ENCODE measurements around the gene PADI1.

DNA sequence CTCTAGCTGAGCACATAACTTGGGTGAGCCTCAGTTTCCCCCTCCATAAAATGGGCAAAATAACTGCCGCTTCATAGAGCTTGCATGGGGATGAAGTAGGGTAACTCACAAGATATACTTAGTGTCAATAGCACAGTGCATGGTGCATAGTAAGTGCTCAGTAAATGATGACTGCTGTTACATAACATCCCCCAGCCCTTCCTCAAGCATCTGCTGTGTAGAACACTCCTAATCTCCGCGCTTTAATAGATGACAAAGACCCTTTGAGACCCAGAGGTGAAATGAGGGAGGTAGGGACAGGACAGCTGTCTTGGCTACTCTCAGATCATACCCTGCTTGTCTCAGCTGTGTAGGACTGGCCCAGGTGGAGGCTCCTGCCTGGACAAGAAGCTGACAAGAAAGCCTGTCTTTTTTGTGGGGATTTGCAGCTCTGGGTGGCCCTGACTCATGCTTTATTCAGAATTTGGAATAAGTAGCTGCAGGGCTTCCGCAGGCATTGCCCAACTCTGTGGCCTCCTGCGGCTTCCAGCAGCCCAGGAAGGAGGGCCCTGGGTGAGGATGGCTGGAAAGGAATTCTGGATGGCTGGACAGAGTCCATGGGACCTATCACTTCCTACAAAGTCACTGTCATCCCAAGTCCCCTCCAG lies 82.3 kb downstream of the PADI1 start:
- TF ChIP-seq, protein P1, sequence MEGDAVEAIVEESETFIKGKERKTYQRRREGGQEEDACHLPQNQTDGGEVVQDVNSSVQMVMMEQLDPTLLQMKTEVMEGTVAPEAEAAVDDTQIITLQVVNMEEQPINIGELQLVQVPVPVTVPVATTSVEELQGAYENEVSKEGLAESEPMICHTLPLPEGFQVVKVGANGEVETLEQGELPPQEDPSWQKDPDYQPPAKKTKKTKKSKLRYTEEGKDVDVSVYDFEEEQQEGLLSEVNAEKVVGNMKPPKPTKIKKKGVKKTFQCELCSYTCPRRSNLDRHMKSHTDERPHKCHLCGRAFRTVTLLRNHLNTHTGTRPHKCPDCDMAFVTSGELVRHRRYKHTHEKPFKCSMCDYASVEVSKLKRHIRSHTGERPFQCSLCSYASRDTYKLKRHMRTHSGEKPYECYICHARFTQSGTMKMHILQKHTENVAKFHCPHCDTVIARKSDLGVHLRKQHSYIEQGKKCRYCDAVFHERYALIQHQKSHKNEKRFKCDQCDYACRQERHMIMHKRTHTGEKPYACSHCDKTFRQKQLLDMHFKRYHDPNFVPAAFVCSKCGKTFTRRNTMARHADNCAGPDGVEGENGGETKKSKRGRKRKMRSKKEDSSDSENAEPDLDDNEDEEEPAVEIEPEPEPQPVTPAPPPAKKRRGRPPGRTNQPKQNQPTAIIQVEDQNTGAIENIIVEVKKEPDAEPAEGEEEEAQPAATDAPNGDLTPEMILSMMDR (IDR thresholded peaks at IDR 0.05; ENCODE audit: borderline replicate concordance, extremely low read depth, low read length, poor library complexity, severe bottlenecking) = no peak
- TF ChIP-seq EZH2 (IDR thresholded peaks at IDR 0.05; ENCODE audit: borderline replicate concordance, low read depth, low read length, severe bottlenecking) = no peak
